Measurements from ENCODE around the gene HOXB5.

- TF ChIP-seq EZH2 (IDR thresholded peaks at IDR 0.05; ENCODE audit: borderline replicate concordance), result no peak
- no peak for TF ChIP-seq CTCF (IDR thresholded peaks at IDR 0.05; ENCODE audit: poor library complexity)
Measured at GRCh38 chr17:48641541-48642058, 48.0 kb upstream of the HOXB5 start.
